Lower lobe of right lung (tissue), 2 donors: ENCODE measurements around the gene CENPO. TPM values are rescaled to one million over a fixed set of nuclear protein-coding genes. Genes with fewer than 3 reads are reported as not detected.

Experiments used
- ATAC-seq, 2 donors: fragments of 200-7000 bp; cut with Tn5 transposase; one replicate each; pipeline ENCODE4 v1.9.1; 2020 to 2022; ENCODE audit warnings: mild to moderate bottlenecking in 2 of 2, moderate library complexity in 2 of 2
- DNase-seq: peaks from one replicate; pipeline ENCODE4 v3.0.0-alpha.2; 2020
- H3K27ac ChIP-seq: fragments of 200-600 bp; one replicate; pipeline ENCODE4 v1.8.0; 2022
- H3K27me3 ChIP-seq: fragments of 200-600 bp; one replicate; pipeline ENCODE4 v1.8.0; 2022; ENCODE audit warnings: low read depth
- H3K36me3 ChIP-seq: fragments of 200-600 bp; one replicate; pipeline ENCODE4 v1.8.0; 2022; ENCODE audit warnings: mild to moderate bottlenecking
- H3K4me1 ChIP-seq: fragments of 200-600 bp; one replicate; pipeline ENCODE4 v1.8.0; 2022
- H3K4me3 ChIP-seq: fragments of 200-600 bp; one replicate; pipeline ENCODE4 v1.8.0; 2022; ENCODE audit warnings: mild to moderate bottlenecking
- H3K9me3 ChIP-seq: fragments of 200-600 bp; one replicate; pipeline ENCODE4 v1.8.0; 2022
- intact Hi-C: fragments of 100-400 bp; cut with DNase I; formaldehyde crosslinking; loops from one replicate; pipeline ENCODE4 v1.11.0; 2022
- total RNA-seq: library from RNA; stranded (reverse); fragmentation: NEBNext Ultra II Directional; extraction: Animal tissue kit (Norgen Biotek cat#: 25700); gene quantifications from one replicate; pipeline ENCODE4 v1.2.1, GENCODE V29; 2021
- TF ChIP-seq, protein P1 (sequence below): fragments of 200-600 bp; IDR thresholded peaks from one replicate; pipeline ENCODE4 v1.8.0; 2022; ENCODE audit warnings: antibody characterized with exemption, mild to moderate bottlenecking
- donor health status: DM: no; HTN: yes; CAD: no; lungs with severe emphysema.

CENPO gene
- total RNA-seq, 1 donor from 2014 or later, result 5.3 TPM

DNA sequence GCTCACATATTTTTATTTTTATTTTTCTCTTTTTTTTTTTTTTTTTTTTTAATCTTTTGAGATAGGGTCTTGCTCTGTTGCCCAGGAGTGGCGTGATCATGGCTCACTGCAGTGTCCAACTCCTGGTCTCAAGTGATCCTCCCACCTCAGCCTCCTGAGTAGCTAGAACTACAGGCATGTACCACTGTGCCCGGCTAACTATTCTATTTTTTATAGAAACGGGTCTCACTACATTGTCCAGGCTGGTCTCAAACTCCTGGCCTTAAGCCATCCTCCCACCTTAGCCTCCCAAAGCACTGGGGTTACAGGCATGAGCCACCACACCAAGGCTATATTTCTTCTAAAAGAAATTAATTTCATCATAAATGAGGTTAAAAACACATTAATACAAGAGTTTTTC is 45.9 kb upstream of the CENPO start:
- Histone ChIP-seq H3K27ac (no peak overlapping the region), H3K36me3 (peaks cover 48% of the 10 kb centered on the region), H3K9me3 (no peaks in the 10 kb centered on the region), H3K4me1 (peaks cover 12% of the 10 kb centered on the region), H3K27me3 (no peaks in the 10 kb centered on the region), H3K4me3 (no peak overlapping the region)
- no peak for ATAC-seq
- no peak for DNase-seq
- intact Hi-C loops, result no loop called here
- TF ChIP-seq, protein P1, sequence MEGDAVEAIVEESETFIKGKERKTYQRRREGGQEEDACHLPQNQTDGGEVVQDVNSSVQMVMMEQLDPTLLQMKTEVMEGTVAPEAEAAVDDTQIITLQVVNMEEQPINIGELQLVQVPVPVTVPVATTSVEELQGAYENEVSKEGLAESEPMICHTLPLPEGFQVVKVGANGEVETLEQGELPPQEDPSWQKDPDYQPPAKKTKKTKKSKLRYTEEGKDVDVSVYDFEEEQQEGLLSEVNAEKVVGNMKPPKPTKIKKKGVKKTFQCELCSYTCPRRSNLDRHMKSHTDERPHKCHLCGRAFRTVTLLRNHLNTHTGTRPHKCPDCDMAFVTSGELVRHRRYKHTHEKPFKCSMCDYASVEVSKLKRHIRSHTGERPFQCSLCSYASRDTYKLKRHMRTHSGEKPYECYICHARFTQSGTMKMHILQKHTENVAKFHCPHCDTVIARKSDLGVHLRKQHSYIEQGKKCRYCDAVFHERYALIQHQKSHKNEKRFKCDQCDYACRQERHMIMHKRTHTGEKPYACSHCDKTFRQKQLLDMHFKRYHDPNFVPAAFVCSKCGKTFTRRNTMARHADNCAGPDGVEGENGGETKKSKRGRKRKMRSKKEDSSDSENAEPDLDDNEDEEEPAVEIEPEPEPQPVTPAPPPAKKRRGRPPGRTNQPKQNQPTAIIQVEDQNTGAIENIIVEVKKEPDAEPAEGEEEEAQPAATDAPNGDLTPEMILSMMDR, result no peak

DNA sequence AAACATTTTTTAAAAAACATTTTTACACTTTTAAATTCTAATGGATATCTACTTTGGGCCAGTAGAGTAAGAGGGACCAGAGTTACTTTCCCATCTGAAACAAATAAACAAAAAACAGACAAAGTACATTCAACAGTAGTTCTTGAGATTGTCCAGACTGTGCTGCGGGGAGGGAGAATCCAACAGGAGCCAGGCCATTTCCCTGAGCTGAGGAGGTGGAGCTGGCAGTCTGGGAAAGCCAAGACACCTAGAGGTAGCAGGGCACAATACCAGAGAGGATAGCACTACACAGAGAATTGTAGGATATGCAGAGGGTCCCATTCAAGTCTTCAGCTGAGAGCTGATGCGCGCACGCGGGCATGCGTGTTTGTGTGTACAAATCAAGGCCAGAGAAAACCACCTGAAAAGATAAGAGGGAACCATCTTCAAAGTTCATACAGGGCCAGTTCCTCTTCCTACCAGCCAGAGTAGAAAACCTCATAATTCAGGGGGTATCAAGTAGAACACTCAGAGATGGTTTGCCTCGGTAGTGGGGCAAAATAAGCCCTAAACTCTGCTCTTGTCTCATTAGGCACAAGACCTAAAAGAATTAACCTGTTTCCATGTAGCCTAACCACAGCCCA is 44.0 kb upstream of the CENPO start:
- no peak overlapping the region for H3K27ac ChIP-seq
- H3K9me3 ChIP-seq, result no peaks in the 10 kb centered on the region
- peaks cover 4% of the 10 kb centered on the region for H3K4me1 ChIP-seq
- H3K4me3 ChIP-seq, result no peak overlapping the region
- H3K36me3 ChIP-seq, result peaks cover 51% of the 10 kb centered on the region
- ATAC-seq (no peak), DNase-seq (no peak)
- intact Hi-C loops, result no loop called here
- TF ChIP-seq, protein P1, result no peak
- H3K27me3 ChIP-seq, result no peaks in the 10 kb centered on the region

DNA sequence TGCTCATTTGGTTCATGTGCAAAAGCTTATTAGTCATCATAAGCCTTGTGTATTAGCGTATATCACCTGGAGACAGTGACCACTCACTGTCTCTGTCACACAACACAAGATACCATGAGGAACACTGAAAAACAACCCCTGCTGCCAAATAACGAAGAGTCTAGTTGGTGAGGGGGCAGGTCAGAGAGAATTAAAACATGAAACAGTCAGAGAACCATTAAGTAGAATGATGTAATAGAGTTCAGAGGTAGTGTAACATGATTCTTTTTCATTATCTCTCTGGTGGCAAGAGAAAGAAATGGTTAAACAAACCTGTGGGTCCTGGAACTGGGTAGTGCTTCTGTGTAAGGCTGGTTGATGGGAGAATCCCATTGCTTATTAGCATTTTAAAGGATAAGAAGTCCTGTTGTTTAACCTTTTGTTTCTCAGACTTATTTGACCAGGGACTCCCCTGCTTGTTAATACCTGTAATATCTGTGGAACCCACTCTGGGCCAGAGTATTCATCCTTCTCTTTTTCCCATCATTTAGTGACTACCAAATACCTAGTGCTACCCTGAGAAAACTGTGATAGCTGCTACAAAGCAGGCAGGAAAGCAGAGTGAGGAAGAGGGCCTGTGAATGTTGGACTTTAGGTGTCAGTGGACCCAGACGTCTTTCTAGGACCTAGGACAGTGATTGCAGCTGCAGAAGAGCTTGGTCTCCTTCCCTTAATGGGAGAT is 38.1 kb upstream of the CENPO start:
- no peaks in the 10 kb centered on the region for H3K4me1 ChIP-seq
- DNase-seq (no peak), ATAC-seq (no peak)
- TF ChIP-seq, protein P1, result no peak
- no peak overlapping the region for H3K4me3 ChIP-seq
- H3K27me3 ChIP-seq, result no peaks in the 10 kb centered on the region
- peaks cover 84% of the 10 kb centered on the region for H3K36me3 ChIP-seq
- H3K9me3 ChIP-seq, result no peaks in the 10 kb centered on the region
- H3K27ac ChIP-seq, result no peak overlapping the region
- intact Hi-C loops, result no loop called here

DNA sequence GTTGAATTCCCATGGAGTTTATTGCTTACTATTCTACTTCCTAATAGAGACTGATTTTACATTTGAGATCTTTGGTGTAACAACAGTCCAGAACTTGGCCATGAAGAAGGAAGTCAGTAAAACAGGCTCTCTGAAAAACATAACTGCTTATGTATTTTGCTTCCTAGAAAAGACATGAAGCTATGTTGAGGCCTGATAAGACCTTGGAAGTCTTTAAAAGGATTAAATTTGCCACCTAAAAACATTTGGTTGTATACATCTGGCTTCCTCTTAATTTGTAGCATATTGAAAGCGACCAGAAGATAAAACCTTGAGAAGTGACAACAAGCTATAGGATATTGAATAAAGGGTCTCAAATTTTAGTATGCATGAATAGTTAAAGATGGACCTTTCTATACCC is 36.4 kb upstream of the CENPO start:
- Histone ChIP-seq H3K27me3 (no peaks in the 10 kb centered on the region), H3K36me3 (peaks cover 84% of the 10 kb centered on the region), H3K27ac (no peak overlapping the region), H3K4me1 (no peaks in the 10 kb centered on the region), H3K9me3 (no peaks in the 10 kb centered on the region), H3K4me3 (no peak overlapping the region)
- TF ChIP-seq, protein P1, result no peak
- ATAC-seq (no peak), DNase-seq (no peak)
- intact Hi-C loops, result no loop called here

DNA sequence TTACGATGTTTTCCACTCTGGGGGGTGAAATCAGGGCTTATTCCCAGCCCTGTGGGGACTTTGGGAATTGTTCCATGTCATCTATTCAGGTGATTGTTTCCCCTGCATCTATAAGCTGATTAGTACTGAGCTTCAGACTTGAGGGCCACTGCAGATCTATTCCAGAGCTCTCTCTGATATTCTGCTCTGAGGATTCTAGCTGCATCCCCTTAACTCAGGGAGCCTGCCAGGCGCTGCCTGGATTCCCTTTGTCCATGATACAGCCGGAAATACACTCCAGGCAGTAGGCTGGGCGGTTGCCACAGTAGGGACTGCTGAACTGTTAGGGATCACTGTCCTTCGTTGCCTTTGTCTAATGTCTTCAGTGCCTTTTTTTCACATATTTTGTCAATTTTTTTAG is 31.4 kb upstream of the CENPO start:
- no peak overlapping the region for H3K4me3 ChIP-seq
- no peak overlapping the region for H3K27ac ChIP-seq
- no peaks in the 10 kb centered on the region for H3K27me3 ChIP-seq
- no peak for ATAC-seq
- no peaks in the 10 kb centered on the region for H3K4me1 ChIP-seq
- DNase-seq, result no peak
- H3K36me3 ChIP-seq, result peaks cover 74% of the 10 kb centered on the region
- no peaks in the 10 kb centered on the region for H3K9me3 ChIP-seq
- TF ChIP-seq, protein P1, result no peak
- intact Hi-C loops, result no loop called here
